Fibroblast of lung (primary cell): ENCODE measurements around the gene SSBP1. TPM values are rescaled to one million over a fixed set of nuclear protein-coding genes. Genes with fewer than 3 reads are reported as not detected.

Experiments
- DNase-seq, 2 donors: peaks; one replicate each; pipeline versions ENCODE4 v3.0.0 to v3.0.0-alpha.2; 2010; ENCODE audit warnings: low read depth in 2 of 2
- H2AFZ ChIP-seq: 2 replicates; pipeline ENCODE4 v1.5.1; 2012; ENCODE audit warnings: low read length, control low read depth, inconsistent platforms
- H3K27ac ChIP-seq: 2 replicates; pipeline ENCODE4 v1.5.1; 2011; ENCODE audit warnings: low read length, control low read depth; ENCODE audit not compliant: insufficient read depth
- H3K27me3 ChIP-seq: 2 replicates; pipeline ENCODE4 v1.5.1; 2011; ENCODE audit warnings: mild to moderate bottlenecking, low read length; ENCODE audit not compliant: control insufficient read depth, insufficient read depth
- H3K36me3 ChIP-seq: 2 replicates; pipeline ENCODE4 v1.5.1; 2011; ENCODE audit warnings: low read length; ENCODE audit not compliant: control insufficient read depth, insufficient read depth
- H3K4me1 ChIP-seq: 2 replicates; pipeline ENCODE4 v1.5.1; 2011; ENCODE audit warnings: low read length; ENCODE audit not compliant: control insufficient read depth, insufficient read depth; ENCODE audit errors: extremely low read depth
- H3K4me2 ChIP-seq: 2 replicates; pipeline ENCODE4 v1.5.1; 2011; ENCODE audit warnings: low read length, control low read depth; ENCODE audit not compliant: insufficient read depth; ENCODE audit errors: extremely low read depth
- H3K4me3 ChIP-seq, 4 experiments: fragments of 200-600 bp in 1 of 4; sonication (generic) in 1 of 4; replicated peaks in 1 of 4; 2 replicates each; pipeline ENCODE4 v1.5.1; 2011 to 2016; ENCODE audit warnings: low read length in 4 of 4, low read depth in 3 of 4, mild to moderate bottlenecking in 3 of 4, control low read depth in 2 of 4, inconsistent platforms in 1 of 4, mixed read lengths in 1 of 4; ENCODE audit not compliant: insufficient read depth in 1 of 4; ENCODE audit errors: control extremely low read depth in 1 of 4
- H3K79me2 ChIP-seq: 2 replicates; pipeline ENCODE4 v1.5.1; 2012; ENCODE audit warnings: mild to moderate bottlenecking, low read length, inconsistent platforms; ENCODE audit not compliant: control insufficient read depth, insufficient read depth
- H3K9ac ChIP-seq: 2 replicates; pipeline ENCODE4 v1.5.1; 2011; ENCODE audit warnings: mild to moderate bottlenecking, low read length, control low read depth; ENCODE audit not compliant: insufficient read depth
- H3K9me3 ChIP-seq: 2 replicates; pipeline ENCODE4 v1.5.1; 2012; ENCODE audit warnings: low read depth, low read length; ENCODE audit not compliant: control insufficient read depth, insufficient read depth
- H4K20me1 ChIP-seq: 2 replicates; pipeline ENCODE4 v1.5.1; 2011; ENCODE audit warnings: low read length; ENCODE audit not compliant: control insufficient read depth, insufficient read depth; ENCODE audit errors: extremely low read depth
- EZH2 ChIP-seq: IDR thresholded peaks from 2 replicates; pipeline ENCODE4 v1.5.1; 2012; ENCODE audit warnings: low read length, control low read depth, mild to moderate bottlenecking; ENCODE audit errors: missing control alignments
- polyA plus RNA-seq, 2 donors: library from polyadenylated mRNA; depleted of rRNA in 1 of 2; stranded (reverse) in 1 of 2; unstranded in 1 of 2; fragments of >200 nt; gene quantifications; 2 replicates each; pipeline ENCODE4 v1.2.1, GENCODE V29; 2011 to 2012; ENCODE audit warnings: missing spikeins in 1 of 2
- total RNA-seq: library from RNA; depleted of rRNA; stranded (reverse); fragments of >200 nt; gene quantifications from 2 replicates; pipeline ENCODE4 v1.2.1, GENCODE V29; 2014
- TF ChIP-seq, protein P1 (sequence below), 2 donors: IDR thresholded peaks in 1 of 2; conservative IDR thresholded peaks in 1 of 2; 1 replicate in 1 of 2; 2 replicates in 1 of 2; pipeline ENCODE4 v1.5.1; 2011 to 2012; ENCODE audit warnings: low read length in 2 of 2, control low read depth in 1 of 2, inconsistent platforms in 1 of 2, low read depth in 1 of 2, mild to moderate bottlenecking in 1 of 2

The SSBP1 gene
- total and polyA plus RNA-seq, 2 donors (not counting 1 experiment from before 2014, with no cell fraction given) = 119 to 209 TPM

DNA sequence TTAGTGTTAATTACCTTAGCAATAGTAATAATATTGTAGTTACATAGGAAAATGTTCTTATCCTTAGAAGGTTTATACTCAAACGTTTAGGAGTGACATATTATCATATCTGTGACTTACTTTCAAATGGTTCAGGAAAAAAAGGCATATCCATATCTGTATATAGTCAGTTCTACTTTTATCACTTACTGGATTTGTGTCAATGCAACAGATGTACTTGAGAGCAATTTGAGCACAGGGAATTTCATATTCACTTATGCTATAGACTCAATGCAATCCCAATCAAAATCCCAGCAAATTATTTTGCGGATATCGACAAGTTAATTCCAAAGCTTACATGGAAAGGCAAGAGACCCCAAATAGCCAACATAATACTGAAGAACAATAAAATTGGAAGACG is 46.2 kb upstream of the SSBP1 start:
- no peaks in the 10 kb centered on the region for H3K27me3 ChIP-seq
- no peaks in the 10 kb centered on the region for H3K79me2 ChIP-seq
- H3K4me2 ChIP-seq = no peak overlapping the region
- no peak overlapping the region for H3K27ac ChIP-seq
- TF ChIP-seq, protein P1, sequence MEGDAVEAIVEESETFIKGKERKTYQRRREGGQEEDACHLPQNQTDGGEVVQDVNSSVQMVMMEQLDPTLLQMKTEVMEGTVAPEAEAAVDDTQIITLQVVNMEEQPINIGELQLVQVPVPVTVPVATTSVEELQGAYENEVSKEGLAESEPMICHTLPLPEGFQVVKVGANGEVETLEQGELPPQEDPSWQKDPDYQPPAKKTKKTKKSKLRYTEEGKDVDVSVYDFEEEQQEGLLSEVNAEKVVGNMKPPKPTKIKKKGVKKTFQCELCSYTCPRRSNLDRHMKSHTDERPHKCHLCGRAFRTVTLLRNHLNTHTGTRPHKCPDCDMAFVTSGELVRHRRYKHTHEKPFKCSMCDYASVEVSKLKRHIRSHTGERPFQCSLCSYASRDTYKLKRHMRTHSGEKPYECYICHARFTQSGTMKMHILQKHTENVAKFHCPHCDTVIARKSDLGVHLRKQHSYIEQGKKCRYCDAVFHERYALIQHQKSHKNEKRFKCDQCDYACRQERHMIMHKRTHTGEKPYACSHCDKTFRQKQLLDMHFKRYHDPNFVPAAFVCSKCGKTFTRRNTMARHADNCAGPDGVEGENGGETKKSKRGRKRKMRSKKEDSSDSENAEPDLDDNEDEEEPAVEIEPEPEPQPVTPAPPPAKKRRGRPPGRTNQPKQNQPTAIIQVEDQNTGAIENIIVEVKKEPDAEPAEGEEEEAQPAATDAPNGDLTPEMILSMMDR (conservative IDR thresholded peaks at IDR 0.05 in 1 of 2, IDR thresholded peaks at IDR 0.05 in 1 of 2; ENCODE audit: low read depth in 1 of 2, low read length in 2 of 2) = no peak
- TF ChIP-seq EZH2 = no peak
- DNase-seq = no peak
- H3K4me1 ChIP-seq = no peaks in the 10 kb centered on the region
- no peak overlapping the region for H3K4me3 ChIP-seq
- no peaks in the 10 kb centered on the region for H3K36me3 ChIP-seq
- H3K9me3 ChIP-seq = no peaks in the 10 kb centered on the region
- H4K20me1 ChIP-seq = no peaks in the 10 kb centered on the region
- no peak overlapping the region for H2AFZ ChIP-seq
- no peak overlapping the region for H3K9ac ChIP-seq

DNA sequence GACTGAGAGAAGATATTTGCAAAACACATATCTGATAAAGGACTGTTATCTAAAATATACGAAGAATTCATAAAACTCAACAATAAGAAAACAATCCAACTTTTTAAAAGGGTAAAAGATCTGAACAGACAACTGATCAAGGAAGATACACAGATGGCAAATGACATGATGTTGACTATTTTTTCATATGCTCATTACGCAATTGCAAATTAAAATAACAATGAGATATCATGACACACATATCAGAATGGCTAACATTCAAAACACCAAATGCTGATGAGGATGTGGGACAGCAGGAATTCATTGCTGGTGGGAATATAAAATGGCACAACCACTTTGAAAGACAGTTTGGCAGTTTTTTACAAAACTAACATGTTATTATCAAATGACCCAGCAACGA is 45.1 kb upstream of the SSBP1 start:
- H3K4me3 ChIP-seq = no peak overlapping the region
- H3K27me3 ChIP-seq = no peaks in the 10 kb centered on the region
- H3K4me2 ChIP-seq = no peak overlapping the region
- H3K4me1 ChIP-seq = no peaks in the 10 kb centered on the region
- H2AFZ ChIP-seq = no peak overlapping the region
- no peak overlapping the region for H3K27ac ChIP-seq
- H3K9ac ChIP-seq = no peak overlapping the region
- no peaks in the 10 kb centered on the region for H3K36me3 ChIP-seq
- no peaks in the 10 kb centered on the region for H3K9me3 ChIP-seq
- no peaks in the 10 kb centered on the region for H3K79me2 ChIP-seq
- H4K20me1 ChIP-seq = no peaks in the 10 kb centered on the region
- DNase-seq = no peak
- TF ChIP-seq EZH2 = no peak
- TF ChIP-seq, protein P1 (conservative IDR thresholded peaks at IDR 0.05 in 1 of 2, IDR thresholded peaks at IDR 0.05 in 1 of 2; ENCODE audit: low read depth in 1 of 2, low read length in 2 of 2) = no peak

DNA sequence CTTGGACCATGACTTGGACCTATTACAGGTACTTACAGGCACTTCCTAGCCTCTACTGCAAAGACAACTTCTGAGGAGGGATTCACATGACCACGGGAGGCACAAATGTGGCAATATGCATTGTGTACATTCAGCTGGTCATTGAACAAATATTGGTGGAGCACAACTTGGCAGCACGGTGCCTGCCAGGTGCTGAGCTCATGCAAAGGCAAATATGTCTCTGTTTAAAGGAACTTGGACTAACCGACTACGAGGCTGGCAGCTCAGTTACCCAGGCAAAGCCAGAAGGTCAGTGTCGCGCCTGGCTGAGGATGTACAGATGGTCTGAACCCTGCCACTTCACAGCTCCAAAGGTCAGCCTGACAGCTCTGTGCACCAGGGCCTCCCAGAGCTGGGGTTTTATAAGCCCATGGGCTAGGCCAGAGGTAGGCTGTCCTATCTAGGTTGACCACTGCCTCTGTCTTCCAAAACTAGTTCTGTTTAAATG is 42.3 kb upstream of the SSBP1 start:
- TF ChIP-seq EZH2 = no peak
- TF ChIP-seq, protein P1 (conservative IDR thresholded peaks at IDR 0.05 in 1 of 2, IDR thresholded peaks at IDR 0.05 in 1 of 2; ENCODE audit: low read depth in 1 of 2, low read length in 2 of 2) = no peak
- H4K20me1 ChIP-seq = no peaks in the 10 kb centered on the region
- no peaks in the 10 kb centered on the region for H3K79me2 ChIP-seq
- no peaks in the 10 kb centered on the region for H3K9me3 ChIP-seq
- H3K4me2 ChIP-seq = no peak overlapping the region
- no peak overlapping the region for H2AFZ ChIP-seq
- no peak overlapping the region for H3K27ac ChIP-seq
- H3K27me3 ChIP-seq = no peaks in the 10 kb centered on the region
- no peak overlapping the region for H3K4me3 ChIP-seq
- H3K4me1 ChIP-seq = no peaks in the 10 kb centered on the region
- no peak overlapping the region for H3K9ac ChIP-seq
- DNase-seq = no peak
- no peaks in the 10 kb centered on the region for H3K36me3 ChIP-seq
